H1 (cell line): Measurements from ENCODE around the gene ULBP3. TPM values are rescaled to one million over a fixed set of nuclear protein-coding genes. Genes with fewer than 3 reads are reported as not detected.

Experiments used
- CTCF ChIA-PET: fragments of 300-600 bp; sonication (Branson Sonifier 250); formaldehyde crosslinking; loops from one replicate; lab custom pipeline; 2021; ENCODE audit not compliant: partially characterized antibody; lab: Charles Lee
- POLR2A ChIA-PET: fragments of 300-600 bp; sonication (Branson Sonifier 250); formaldehyde crosslinking; loops from one replicate; lab custom pipeline; 2021; ENCODE audit warnings: inconsistent platforms; ENCODE audit not compliant: partially characterized antibody; lab: Charles Lee
- DNase-seq, 2 experiments: peaks; one replicate each; pipeline versions ENCODE4 v3.0.0 to v3.0.0-alpha.2; 2010 to 2022; ENCODE audit warnings: low spot score in 2 of 2, low read depth in 1 of 2, mixed read lengths in 1 of 2
- FAIRE-seq: peaks from 2 replicates; lab custom pipeline; 2011; peaks lifted over from hg19 to GRCh38; lab: Jason Lieb, UNC
- H2AFZ ChIP-seq: 2 replicates; pipeline ENCODE4 v1.8.1; 2012; ENCODE audit warnings: low read length, inconsistent platforms
- H2AK5ac ChIP-seq: 2 replicates; pipeline ENCODE4 v1.6.1; 2013; ENCODE audit warnings: low read depth, low read length
- H2BK120ac ChIP-seq: replicated peaks from 2 replicates; pipeline ENCODE3; 2013; ENCODE audit warnings: low read depth, low read length, inconsistent platforms
- H2BK12ac ChIP-seq: 2 replicates; pipeline ENCODE4 v1.6.1; 2013; ENCODE audit warnings: low read depth, low read length
- H2BK15ac ChIP-seq: 2 replicates; pipeline ENCODE4 v1.6.1; 2013; ENCODE audit warnings: low read length
- H2BK20ac ChIP-seq: 2 replicates; pipeline ENCODE4 v1.6.1; 2013; ENCODE audit warnings: low read length
- H2BK5ac ChIP-seq: 2 replicates; pipeline ENCODE4 v1.6.1; 2013; ENCODE audit warnings: low read depth, low read length
- H3K14ac ChIP-seq: 2 replicates; pipeline ENCODE4 v1.6.1; 2013; ENCODE audit warnings: inconsistent platforms; ENCODE audit not compliant: insufficient read length
- H3K18ac ChIP-seq: 2 replicates; pipeline ENCODE4 v1.6.1; 2013; ENCODE audit warnings: low read length; ENCODE audit errors: extremely low read depth
- H3K23ac ChIP-seq: 2 replicates; pipeline ENCODE4 v1.6.1; 2013; ENCODE audit warnings: inconsistent platforms; ENCODE audit not compliant: insufficient read length
- H3K23me2 ChIP-seq: 2 replicates; pipeline ENCODE4 v1.6.1; 2013; ENCODE audit warnings: low read depth, low read length
- H3K27ac ChIP-seq: 2 replicates; pipeline ENCODE4 v1.6.1; 2011; ENCODE audit warnings: low read depth, low read length, inconsistent platforms
- H3K27me3 ChIP-seq, 4 experiments: replicated peaks in 1 of 4; 1 replicate in 1 of 4; 2 replicates in 3 of 4; pipeline versions ENCODE4 v1.6.1 to v1.8.1; 2011 to 2013; ENCODE audit warnings: low read length in 3 of 4, mild to moderate bottlenecking in 3 of 4, inconsistent platforms in 2 of 4, mixed read lengths in 2 of 4, moderate library complexity in 1 of 4; ENCODE audit not compliant: control insufficient read depth in 3 of 4, insufficient read depth in 3 of 4; ENCODE audit errors: extremely low read depth in 1 of 4
- H3K36me3 ChIP-seq, 4 experiments: 2 replicates each; pipeline versions ENCODE4 v1.6.1 to v1.8.1; 2011 to 2013; ENCODE audit warnings: mild to moderate bottlenecking in 4 of 4, low read length in 3 of 4, moderate library complexity in 2 of 4, control low read depth in 1 of 4, inconsistent platforms in 1 of 4; ENCODE audit not compliant: insufficient read depth in 4 of 4, control insufficient read depth in 2 of 4
- H3K4ac ChIP-seq: replicated peaks from 2 replicates; pipeline ENCODE3; 2013; ENCODE audit warnings: low read length, low read depth, mixed read lengths, inconsistent platforms; ENCODE audit not compliant: insufficient read length
- H3K4me1 ChIP-seq, 4 experiments: replicated peaks in 1 of 4; 1 replicate in 1 of 4; 2 replicates in 3 of 4; pipeline versions ENCODE4 v1.6.1 to v1.8.1; 2011 to 2013; ENCODE audit warnings: low read length in 3 of 4, inconsistent platforms in 2 of 4, mixed read lengths in 1 of 4; ENCODE audit not compliant: insufficient read depth in 4 of 4, control insufficient read depth in 3 of 4
- H3K4me2 ChIP-seq, 2 experiments: 2 replicates each; pipeline versions ENCODE4 v1.6.1 to v1.8.1; 2011 to 2013; ENCODE audit warnings: low read depth in 2 of 2, low read length in 2 of 2, control low read depth in 1 of 2, inconsistent platforms in 1 of 2, mild to moderate bottlenecking in 1 of 2; ENCODE audit not compliant: insufficient read depth in 1 of 2
- H3K4me3 ChIP-seq, 4 experiments: fragments of 200-600, 300-600 bp in 1 of 4; sonication (generic), shearing (Covaris generic), sonication (Bioruptor Twin) in 1 of 4; 2 replicates each; pipeline versions ENCODE4 v1.5.1 to v1.8.1; 2011 to 2016; ENCODE audit warnings: low read length in 4 of 4, low read depth in 3 of 4, control low read depth in 2 of 4, inconsistent platforms in 2 of 4, mild to moderate bottlenecking in 2 of 4, mixed read lengths in 1 of 4, moderate library complexity in 1 of 4; ENCODE audit not compliant: insufficient read depth in 2 of 4; ENCODE audit errors: extremely low read depth in 1 of 4
- H3K56ac ChIP-seq: replicated peaks from 2 replicates; pipeline ENCODE3; 2013; ENCODE audit warnings: low read depth, mild to moderate bottlenecking, mixed read lengths, low read length, inconsistent platforms; ENCODE audit not compliant: insufficient read length
- H3K79me1 ChIP-seq: 2 replicates; pipeline ENCODE4 v1.6.1; 2013; ENCODE audit warnings: low read depth, low read length, control low read depth
- H3K79me2 ChIP-seq, 2 experiments: 2 replicates each; pipeline versions ENCODE4 v1.6.1 to v1.8.1; 2012 to 2013; ENCODE audit warnings: low read length in 2 of 2, mild to moderate bottlenecking in 2 of 2, inconsistent platforms in 1 of 2; ENCODE audit not compliant: insufficient read depth in 2 of 2, control insufficient read depth in 1 of 2
- H3K9ac ChIP-seq, 4 experiments: replicated peaks in 1 of 4; 1 replicate in 1 of 4; 2 replicates in 3 of 4; pipeline versions ENCODE4 v1.6.1 to v1.8.1; 2011 to 2013; ENCODE audit warnings: low read depth in 3 of 4, low read length in 3 of 4, control low read depth in 2 of 4, mild to moderate bottlenecking in 2 of 4, moderate library complexity in 2 of 4, inconsistent platforms in 1 of 4; ENCODE audit errors: extremely low read depth in 1 of 4
- H3K9me3 ChIP-seq, 2 experiments: 2 replicates each; pipeline versions ENCODE4 v1.6.1 to v1.8.1; 2012 to 2013; ENCODE audit warnings: mild to moderate bottlenecking in 2 of 2, moderate library complexity in 2 of 2, control low read depth in 1 of 2, inconsistent platforms in 1 of 2, low read depth in 1 of 2, low read length in 1 of 2, mixed read lengths in 1 of 2; ENCODE audit not compliant: insufficient read depth in 2 of 2
- H4K20me1 ChIP-seq, 2 experiments: replicated peaks in 1 of 2; 2 replicates each; pipeline versions ENCODE3 to v1.8.1; 2011 to 2013; ENCODE audit warnings: inconsistent platforms in 2 of 2, low read length in 2 of 2, mild to moderate bottlenecking in 1 of 2; ENCODE audit not compliant: insufficient read depth in 2 of 2, control insufficient read depth in 1 of 2
- H4K5ac ChIP-seq: 2 replicates; pipeline ENCODE4 v1.6.1; 2013; ENCODE audit warnings: low read length, low read depth, mixed read lengths, inconsistent platforms; ENCODE audit not compliant: insufficient read length
- H4K8ac ChIP-seq: 2 replicates; pipeline ENCODE4 v1.8.0; 2013; ENCODE audit warnings: mild to moderate bottlenecking, moderate library complexity, low read length, inconsistent platforms; ENCODE audit not compliant: insufficient read depth; ENCODE audit errors: extremely low read depth
- H4K91ac ChIP-seq: replicated peaks from 2 replicates; pipeline ENCODE3; 2013; ENCODE audit warnings: low read length, mixed read lengths, inconsistent platforms; ENCODE audit not compliant: insufficient read length
- BCL11A ChIP-seq, 2 experiments: IDR thresholded peaks; one replicate each; pipeline ENCODE4 v1.6.1; 2011; ENCODE audit warnings: low read depth in 2 of 2, low read length in 2 of 2, mild to moderate bottlenecking in 2 of 2
- EZH2 ChIP-seq: fragments of 200-600 bp; sonication (generic); IDR thresholded peaks from 2 replicates; pipeline ENCODE4 v1.7.1; 2012; ENCODE audit warnings: low read depth, mild to moderate bottlenecking, moderate library complexity, low read length, inconsistent platforms; ENCODE audit not compliant: severe bottlenecking
- SIX5 ChIP-seq: IDR thresholded peaks from 2 replicates; pipeline ENCODE4 v1.6.1; 2011; ENCODE audit warnings: mild to moderate bottlenecking, low read depth, low read length
- SP2 ChIP-seq: IDR thresholded peaks from 2 replicates; pipeline ENCODE4 v1.6.1; 2012; ENCODE audit warnings: mild to moderate bottlenecking, low read length, inconsistent platforms
- TCF12 ChIP-seq: IDR thresholded peaks from 2 replicates; pipeline ENCODE4 v1.6.1; 2011; ENCODE audit warnings: low read depth, mild to moderate bottlenecking, low read length
- ZNF274 ChIP-seq: IDR thresholded peaks from 2 replicates; pipeline ENCODE4 v1.7.0; 2012; ENCODE audit warnings: low read length, borderline replicate concordance; ENCODE audit errors: extremely low read depth
- WGBS, 2 experiments: shearing (Covaris generic) in 1 of 2; methylation state at CpG; one replicate each; pipeline versions ENCODE4 v1.1.6 to v1.1.7; 2013 to 2015; ENCODE audit warnings: low lambda C conversion rate in 2 of 2, mixed read lengths in 2 of 2, inconsistent platforms in 1 of 2, low coverage in 1 of 2, missing lambda C conversion rate in 1 of 2; ENCODE audit not compliant: insufficient replicate concordance in 2 of 2, insufficient coverage in 1 of 2, insufficient read length in 1 of 2; ENCODE audit errors: extremely low coverage in 1 of 2, missing lambda C conversion rate in 1 of 2; 5-methylcytosine and 5-hydroxymethylcytosine counted together
- polyA plus RNA-seq, 7 experiments: library from polyadenylated mRNA; depleted of rRNA in 3 of 7; stranded (reverse) in 5 of 7; unstranded in 2 of 7; fragments of >200 nt in 5 of 7; fragments of 200-250 nt in 2 of 7; gene quantifications; 1 replicate in 5 of 7; 2 replicates in 1 of 7; 4 replicates in 1 of 7; pipeline versions ENCODE4 v1.2.1 to v1.2.3, GENCODE V29; 2011 to 2013; ENCODE audit warnings: missing spikeins in 2 of 7, mixed read lengths in 2 of 7
- total RNA-seq: library from RNA; stranded (reverse); fragmentation: NEBNext Ultra II Directional; extraction: Animal tissue kit (Norgen Biotek cat#: 25700); gene quantifications from 2 replicates; pipeline ENCODE4 v1.2.1, GENCODE V29; 2021
- TF ChIP-seq, protein P1 (sequence below), 3 experiments: IDR thresholded peaks; 1 replicate in 2 of 3; 2 replicates in 1 of 3; pipeline versions ENCODE4 v1.5.1 to v1.6.1; 2011; ENCODE audit warnings: low read length in 3 of 3, mild to moderate bottlenecking in 3 of 3, inconsistent platforms in 2 of 3, low read depth in 1 of 3, moderate library complexity in 1 of 3; ENCODE audit not compliant: insufficient read depth in 1 of 3; ENCODE audit errors: control extremely low read depth in 1 of 3
- TF ChIP-seq, protein P2 (sequence below): IDR thresholded peaks from 2 replicates; pipeline ENCODE4 v1.6.1; 2011; ENCODE audit warnings: low read depth, mild to moderate bottlenecking, low read length; ENCODE audit not compliant: insufficient read depth

The ULBP3 gene
- total and polyA plus RNA-seq, 2 of the 8 experiments (the other 6 are each of a cell fraction or from before 2014, with no cell fraction given) = 1.9 to 4.2 TPM

DNA sequence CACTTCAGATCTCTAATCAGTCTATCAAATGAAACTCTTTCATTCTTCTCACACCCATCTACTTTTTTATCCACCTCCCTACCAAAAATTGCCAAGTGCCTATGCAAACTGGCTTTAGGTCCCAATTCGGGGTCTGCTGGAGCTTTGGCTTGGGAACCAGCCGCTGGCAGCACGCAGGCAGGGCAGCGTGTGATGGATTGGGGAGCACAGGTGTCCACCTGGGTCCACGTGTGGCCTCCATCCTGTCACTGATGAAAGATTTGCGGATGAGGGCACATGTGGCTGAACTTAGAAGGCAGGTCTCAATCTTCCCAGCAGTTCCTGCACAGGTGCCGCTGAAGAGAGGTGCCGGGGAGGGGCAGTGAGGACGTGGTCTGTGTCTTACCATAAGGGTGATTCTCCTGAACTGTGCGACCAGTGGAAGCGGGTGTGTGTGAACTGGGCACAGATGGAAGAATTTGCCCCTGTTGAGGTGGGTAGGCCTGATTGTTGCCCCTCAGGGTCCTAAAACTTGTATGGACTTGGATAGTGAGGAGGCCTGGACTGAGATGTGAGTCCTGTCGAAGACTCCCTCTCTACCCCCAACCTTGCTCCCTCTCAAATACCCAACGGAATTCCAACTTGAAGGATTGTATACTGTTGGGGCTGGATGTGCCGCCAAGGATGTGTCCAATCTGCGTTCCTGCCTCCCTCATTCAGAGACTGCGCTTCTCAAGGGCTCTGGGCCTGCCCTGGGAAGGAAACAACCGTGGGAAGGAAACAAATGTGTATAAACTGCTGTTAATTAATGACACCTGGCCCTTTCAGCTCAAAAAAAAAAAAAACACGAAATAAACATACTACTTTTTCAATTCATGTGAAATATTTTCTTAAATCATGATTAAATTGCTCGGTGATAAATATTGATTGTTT, 25.2 kb downstream of the ULBP3 start:
- H3K4me1 ChIP-seq = no peaks in the 10 kb centered on the region
- H2BK20ac ChIP-seq = no peak overlapping the region
- no peak overlapping the region for H3K4me3 ChIP-seq
- H2BK120ac ChIP-seq = no peak overlapping the region
- H3K9me3 ChIP-seq = no peaks in the 10 kb centered on the region
- ChIA-PET CTCF (interaction anchor here (1.6 to 1.9 kb wide), 2 partner anchors 9 to 37 kb away, joined by 3 to 5 read pairs; no protein-coding TSS in a partner anchor), POLR2A (interaction anchor here (1.8 kb wide), 1 partner anchor 10 kb away, joined by 5 read pairs; no protein-coding TSS in a partner anchor)
- no peaks in the 10 kb centered on the region for H3K36me3 ChIP-seq
- no peaks in the 10 kb centered on the region for H4K20me1 ChIP-seq
- H2AFZ ChIP-seq = no peak overlapping the region
- H3K14ac ChIP-seq = no peak overlapping the region
- H2AK5ac ChIP-seq = no peak overlapping the region
- H4K8ac ChIP-seq = no peak overlapping the region
- H2BK12ac ChIP-seq = no peak overlapping the region
- no peak overlapping the region for H3K18ac ChIP-seq
- no peak for DNase-seq
- whole genome bisulfite sequencing, 2 experiments = 87% methylated on average over 18 of the region's 19 CpGs; no CpG with 5 or more reads in 1 of the 2 experiments
- no peaks in the 10 kb centered on the region for H3K79me1 ChIP-seq
- H3K9ac ChIP-seq = no peak overlapping the region
- no peaks in the 10 kb centered on the region for H3K23me2 ChIP-seq
- no peak overlapping the region for H4K91ac ChIP-seq
- H2BK15ac ChIP-seq = no peak overlapping the region
- no peak overlapping the region for H3K23ac ChIP-seq
- no peak overlapping the region for H4K5ac ChIP-seq
- H3K79me2 ChIP-seq = no peaks in the 10 kb centered on the region
- no peak overlapping the region for H2BK5ac ChIP-seq
- no peak overlapping the region for H3K56ac ChIP-seq
- H3K27me3 ChIP-seq = peaks cover 2 to 17% (median 11%) of the 10 kb centered on the region in 4 experiments; a peak in 6 of 7 replicates
- no peak for FAIRE-seq
- H3K27ac ChIP-seq = no peak overlapping the region
- H3K4ac ChIP-seq = no peak overlapping the region
- H3K4me2 ChIP-seq = no peak overlapping the region
- TF ChIP-seq SP2 (no peak), EZH2 (no peak), BCL11A (IDR thresholded peaks at IDR 0.05; ENCODE audit: low read depth in 2 of 2, low read length in 2 of 2) (no peak), TCF12 (no peak), ZNF274 (no peak), SIX5 (no peak)
- TF ChIP-seq, protein P1, sequence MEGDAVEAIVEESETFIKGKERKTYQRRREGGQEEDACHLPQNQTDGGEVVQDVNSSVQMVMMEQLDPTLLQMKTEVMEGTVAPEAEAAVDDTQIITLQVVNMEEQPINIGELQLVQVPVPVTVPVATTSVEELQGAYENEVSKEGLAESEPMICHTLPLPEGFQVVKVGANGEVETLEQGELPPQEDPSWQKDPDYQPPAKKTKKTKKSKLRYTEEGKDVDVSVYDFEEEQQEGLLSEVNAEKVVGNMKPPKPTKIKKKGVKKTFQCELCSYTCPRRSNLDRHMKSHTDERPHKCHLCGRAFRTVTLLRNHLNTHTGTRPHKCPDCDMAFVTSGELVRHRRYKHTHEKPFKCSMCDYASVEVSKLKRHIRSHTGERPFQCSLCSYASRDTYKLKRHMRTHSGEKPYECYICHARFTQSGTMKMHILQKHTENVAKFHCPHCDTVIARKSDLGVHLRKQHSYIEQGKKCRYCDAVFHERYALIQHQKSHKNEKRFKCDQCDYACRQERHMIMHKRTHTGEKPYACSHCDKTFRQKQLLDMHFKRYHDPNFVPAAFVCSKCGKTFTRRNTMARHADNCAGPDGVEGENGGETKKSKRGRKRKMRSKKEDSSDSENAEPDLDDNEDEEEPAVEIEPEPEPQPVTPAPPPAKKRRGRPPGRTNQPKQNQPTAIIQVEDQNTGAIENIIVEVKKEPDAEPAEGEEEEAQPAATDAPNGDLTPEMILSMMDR (IDR thresholded peaks at IDR 0.05; ENCODE audit: control extremely low read depth in 1 of 3, insufficient read depth in 1 of 3, low read depth in 1 of 3, low read length in 3 of 3) = no peak
- TF ChIP-seq, protein P2, sequence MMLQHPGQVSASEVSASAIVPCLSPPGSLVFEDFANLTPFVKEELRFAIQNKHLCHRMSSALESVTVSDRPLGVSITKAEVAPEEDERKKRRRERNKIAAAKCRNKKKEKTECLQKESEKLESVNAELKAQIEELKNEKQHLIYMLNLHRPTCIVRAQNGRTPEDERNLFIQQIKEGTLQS = no peak
